Mammary epithelial cell (primary cell): Measurements from ENCODE around the gene PSTPIP1.

Source experiments
- EZH2 ChIP-seq: IDR thresholded peaks from 2 replicates; pipeline ENCODE4 v1.6.1; 2012; ENCODE audit warnings: low read length, inconsistent platforms, borderline replicate concordance
- TF ChIP-seq, protein P1 (sequence below), 2 donors: IDR thresholded peaks in 1 of 2; conservative IDR thresholded peaks in 1 of 2; 2 replicates each; pipeline ENCODE4 v1.5.1; 2011 to 2012; ENCODE audit warnings: inconsistent platforms in 2 of 2, low read length in 2 of 2, mild to moderate bottlenecking in 2 of 2, control low read depth in 1 of 2, low read depth in 1 of 2; ENCODE audit not compliant: insufficient read depth in 1 of 2; ENCODE audit errors: extremely low read depth in 1 of 2

- TF ChIP-seq, protein P1, sequence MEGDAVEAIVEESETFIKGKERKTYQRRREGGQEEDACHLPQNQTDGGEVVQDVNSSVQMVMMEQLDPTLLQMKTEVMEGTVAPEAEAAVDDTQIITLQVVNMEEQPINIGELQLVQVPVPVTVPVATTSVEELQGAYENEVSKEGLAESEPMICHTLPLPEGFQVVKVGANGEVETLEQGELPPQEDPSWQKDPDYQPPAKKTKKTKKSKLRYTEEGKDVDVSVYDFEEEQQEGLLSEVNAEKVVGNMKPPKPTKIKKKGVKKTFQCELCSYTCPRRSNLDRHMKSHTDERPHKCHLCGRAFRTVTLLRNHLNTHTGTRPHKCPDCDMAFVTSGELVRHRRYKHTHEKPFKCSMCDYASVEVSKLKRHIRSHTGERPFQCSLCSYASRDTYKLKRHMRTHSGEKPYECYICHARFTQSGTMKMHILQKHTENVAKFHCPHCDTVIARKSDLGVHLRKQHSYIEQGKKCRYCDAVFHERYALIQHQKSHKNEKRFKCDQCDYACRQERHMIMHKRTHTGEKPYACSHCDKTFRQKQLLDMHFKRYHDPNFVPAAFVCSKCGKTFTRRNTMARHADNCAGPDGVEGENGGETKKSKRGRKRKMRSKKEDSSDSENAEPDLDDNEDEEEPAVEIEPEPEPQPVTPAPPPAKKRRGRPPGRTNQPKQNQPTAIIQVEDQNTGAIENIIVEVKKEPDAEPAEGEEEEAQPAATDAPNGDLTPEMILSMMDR (conservative IDR thresholded peaks at IDR 0.05 in 1 of 2, IDR thresholded peaks at IDR 0.05 in 1 of 2; ENCODE audit: extremely low read depth in 1 of 2, insufficient read depth in 1 of 2, low read depth in 1 of 2, low read length in 2 of 2) = no peak
- TF ChIP-seq EZH2 = no peak
Observed at GRCh38 chr15:77023576-77024272, 28.8 kb downstream of the PSTPIP1 start.
